ENCODE measurements around the gene FAAP20. TPM values are rescaled to one million over a fixed set of nuclear protein-coding genes. Genes with fewer than 3 reads are reported as not detected.

Gene FAAP20
- total RNA-seq, 4 donors from 2014 or later = 19.4 to 84.5 (median 34.9) TPM

- intact Hi-C loops (cut with DNase I; ENCODE audit: low total_unique reads) (no loop called here), in situ Hi-C loops (cut with MboI; ENCODE audit: low pct_ligation_motif_present in 1 of 4, low pct_unique_long_range_greater_than_20kb in 1 of 4, low sequenced_read_pairs in 3 of 4) (loop anchor here in 2 of 4 donors (25.0 kb wide), 1 partner anchor 87 kb away; no protein-coding TSS in a partner anchor)
- no peak for DNase-seq
- TF ChIP-seq POLR2AphosphoS5 (IDR thresholded peaks at IDR 0.05) = no peak
- TF ChIP-seq CTCF (IDR thresholded peaks at IDR 0.05) = no peak
- TF ChIP-seq EP300 (IDR thresholded peaks at IDR 0.05; ENCODE audit: low read depth) = no peak
- TF ChIP-seq POLR2A (IDR thresholded peaks at IDR 0.05) = no peak
- WGBS, 2 donors (ENCODE audit: low coverage in 1 of 2) = 21 to 77% methylated on average over 2 to 15 of the region's 18 CpGs
- H3K9me3 ChIP-seq = no peaks in the 10 kb centered on the region
- H3K36me3 ChIP-seq = no peaks in the 10 kb centered on the region
- no peak overlapping the region for H3K27ac ChIP-seq
- peaks cover 6 to 16% (median 13%) of the 10 kb centered on the region in 4 donors for H3K4me1 ChIP-seq
- no peaks in the 10 kb centered on the region for H3K27me3 ChIP-seq
- no peak overlapping the region for H3K4me3 ChIP-seq
These were observed 30.3 kb upstream of the FAAP20 start for GRCh38 chr1:2224631-2225428.

GRCh38 chr1:2224170-2224584, 29.6 kb upstream of the FAAP20 start:
- intact Hi-C loops (cut with DNase I; ENCODE audit: low total_unique reads) = no loop called here
- H3K4me3 ChIP-seq = no peak overlapping the region
- WGBS, 2 donors (ENCODE audit: low coverage in 1 of 2) = 82% methylated on average over 7 of the region's 7 CpGs; no CpG with 5 or more reads in 1 of the 2 donors
- TF ChIP-seq POLR2A (IDR thresholded peaks at IDR 0.05) (no peak), EP300 (IDR thresholded peaks at IDR 0.05; ENCODE audit: low read depth) (no peak)
- peaks cover 5 to 9% (median 7%) of the 10 kb centered on the region in 4 donors for H3K4me1 ChIP-seq
- no peak for DNase-seq
- no peak overlapping the region for H3K27ac ChIP-seq
- H3K9me3 ChIP-seq = no peaks in the 10 kb centered on the region
- no peaks in the 10 kb centered on the region for H3K36me3 ChIP-seq
- H3K27me3 ChIP-seq = no peaks in the 10 kb centered on the region
- in situ Hi-C loops (cut with MboI; ENCODE audit: low pct_ligation_motif_present in 1 of 4, low pct_unique_long_range_greater_than_20kb in 1 of 4, low sequenced_read_pairs in 3 of 4) = loop anchor here in 2 of 4 donors (25.0 kb wide), 1 partner anchor 88 kb away; no protein-coding TSS in a partner anchor

GRCh38 chr1:2221271-2221670, 26.7 kb upstream of the FAAP20 start:
- DNase-seq = no peak
- no peak for TF ChIP-seq POLR2AphosphoS5 (IDR thresholded peaks at IDR 0.05)
- TF ChIP-seq EP300 (IDR thresholded peaks at IDR 0.05; ENCODE audit: low read depth) = no peak
- no peak for TF ChIP-seq POLR2A (IDR thresholded peaks at IDR 0.05)
- TF ChIP-seq CTCF (IDR thresholded peaks at IDR 0.05) = no peak
- Histone ChIP-seq H3K27ac (no peak overlapping the region), H3K9me3 (no peaks in the 10 kb centered on the region), H3K36me3 (no peaks in the 10 kb centered on the region), H3K4me1 (peaks cover 0 to under 1% (median 0%) of the 10 kb centered on the region in 4 donors), H3K4me3 (no peak overlapping the region), H3K27me3 (no peaks in the 10 kb centered on the region)
- WGBS, 2 donors (ENCODE audit: low coverage in 1 of 2) = 71 to 82% methylated on average over 2 to 3 of the region's 3 CpGs
- in situ Hi-C loops (cut with MboI; ENCODE audit: low pct_ligation_motif_present in 1 of 4, low pct_unique_long_range_greater_than_20kb in 1 of 4, low sequenced_read_pairs in 3 of 4) = loop anchor here in 2 of 4 donors (25.0 kb wide), 1 partner anchor 91 kb away; no protein-coding TSS in a partner anchor
- intact Hi-C loops (cut with DNase I; ENCODE audit: low total_unique reads) = no loop called here

GRCh38 chr1:2216767-2217058, 22.1 kb upstream of the FAAP20 start:
- in situ Hi-C loops (cut with MboI; ENCODE audit: low pct_ligation_motif_present in 1 of 4, low pct_unique_long_range_greater_than_20kb in 1 of 4, low sequenced_read_pairs in 3 of 4) = loop anchor here in 2 of 4 donors (25.0 kb wide), 1 partner anchor 96 kb away; no protein-coding TSS in a partner anchor
- no peak for DNase-seq

More at GRCh38 chr1:2216767-2217058, 22.1 kb upstream of the FAAP20 start:
- 83 to 92% methylated on average over 2 to 7 of the region's 7 CpGs for WGBS, 2 donors (ENCODE audit: low coverage in 1 of 2)
- intact Hi-C loops (cut with DNase I; ENCODE audit: low total_unique reads) = no loop called here
- no peaks in the 10 kb centered on the region for H3K36me3 ChIP-seq
- H3K4me1 ChIP-seq = peaks cover 30 to 34% (median 31%) of the 10 kb centered on the region in 4 donors
- no peak for TF ChIP-seq CTCF (IDR thresholded peaks at IDR 0.05)
- no peak for TF ChIP-seq POLR2AphosphoS5 (IDR thresholded peaks at IDR 0.05)
- no peak for TF ChIP-seq EP300 (IDR thresholded peaks at IDR 0.05; ENCODE audit: low read depth)
- no peak for TF ChIP-seq POLR2A (IDR thresholded peaks at IDR 0.05)
- H3K27ac ChIP-seq = no peak overlapping the region
- H3K27me3 ChIP-seq = no peaks in the 10 kb centered on the region
- no peak overlapping the region for H3K4me3 ChIP-seq
- no peaks in the 10 kb centered on the region for H3K9me3 ChIP-seq
